NCI-H146 treated with DMSO at 0.1 percent for 48 hours (cell line): ENCODE measurements around the gene TMCC1.
"Not testable (repeated sequence)": the region's sequence is repeated elsewhere in the genome, so short reads cannot be mapped to it uniquely, and the experiment has no call there.

Experiments used
- DNase-seq: peaks from one replicate; lab custom pipeline; 2025; ENCODE audit not compliant: unreplicated experiment; lab: John Stamatoyannopoulos, UW

The TMCC1 gene

DNA sequence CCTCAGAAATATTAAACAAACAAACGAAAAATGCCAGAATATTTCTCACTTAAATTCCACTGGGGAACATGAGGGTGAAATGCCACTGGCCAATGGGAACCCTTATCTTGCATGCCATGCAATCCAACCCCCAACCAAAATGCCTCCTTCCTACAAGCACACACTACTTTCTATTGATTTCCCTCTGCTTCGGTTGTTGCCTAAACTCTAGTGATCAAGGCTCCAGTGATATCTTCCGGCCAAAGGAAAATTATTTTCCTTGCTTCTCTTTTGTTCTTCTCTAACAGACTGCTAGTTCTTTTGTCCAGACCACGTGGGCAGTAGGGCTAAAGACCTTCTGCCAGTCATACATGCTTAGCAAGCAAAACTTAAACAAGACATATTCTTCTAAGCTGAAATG lies 115.7 kb downstream of the TMCC1 start:
- DNase-seq = no peak

DNA sequence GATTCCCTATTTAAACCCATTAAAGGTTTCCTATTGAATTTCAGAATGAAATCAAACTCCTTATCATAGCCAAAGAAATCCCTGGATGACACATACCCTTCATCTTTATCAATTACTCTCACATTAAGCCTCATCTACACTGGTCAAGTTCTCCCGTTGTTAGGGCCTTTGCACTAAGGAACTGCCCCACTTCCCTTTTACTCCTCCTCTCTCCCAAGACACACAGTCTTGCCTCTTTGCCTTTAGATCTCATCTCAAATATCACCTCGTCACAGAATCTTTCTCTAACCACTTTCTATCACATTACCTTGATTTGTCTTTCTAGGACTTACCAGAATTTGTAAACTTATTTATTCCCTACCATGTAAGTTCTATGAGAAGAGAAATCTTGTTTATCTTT lies 117.6 kb downstream of the TMCC1 start:
- DNase-seq = no peak

- DNase-seq = no peak
These were observed 119.5 kb downstream of the TMCC1 start for GRCh38 chr3:129773691-129774663.

GRCh38 chr3:129770604-129771003 lies 122.9 kb downstream of the TMCC1 start:
- DNase-seq = no peak

DNA sequence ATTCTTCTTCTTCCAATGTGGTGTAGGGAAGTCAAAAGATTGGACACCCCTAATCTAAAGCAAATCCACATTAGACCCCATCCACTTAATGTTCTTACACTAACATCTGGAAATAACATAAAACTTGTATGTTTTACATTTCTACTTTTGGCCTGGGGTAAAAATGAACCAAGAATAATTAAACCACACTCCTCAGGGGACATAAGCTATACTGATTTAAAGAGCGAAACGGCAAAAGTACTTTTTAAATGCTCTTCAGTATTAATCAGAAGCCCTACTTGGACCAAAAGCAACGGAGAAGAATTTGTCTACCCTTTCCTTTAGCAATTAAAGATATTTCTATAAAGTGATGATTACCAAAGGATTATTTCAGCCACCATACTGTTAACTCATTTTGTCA lies 123.9 kb downstream of the TMCC1 start:
- DNase-seq = no peak

DNA sequence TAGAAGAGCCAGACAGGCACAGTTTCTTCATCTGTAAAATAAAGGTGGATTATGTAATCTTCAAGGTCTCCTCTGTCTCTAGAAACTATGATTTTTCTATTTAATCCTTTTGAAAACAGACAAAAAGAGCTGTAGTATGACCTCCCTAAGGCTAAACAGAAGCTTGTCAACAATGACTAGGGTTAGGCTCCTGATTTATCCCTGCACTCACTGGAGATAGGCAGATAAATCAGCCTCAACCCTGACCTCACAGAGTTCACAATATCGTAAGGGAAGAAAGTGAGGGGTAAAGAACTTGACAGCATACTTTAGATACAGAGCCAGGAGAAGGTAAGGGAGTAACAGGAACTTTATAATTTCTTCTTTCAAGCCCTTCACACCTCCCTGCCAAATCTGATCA lies 124.8 kb downstream of the TMCC1 start:
- no peak for DNase-seq

DNA sequence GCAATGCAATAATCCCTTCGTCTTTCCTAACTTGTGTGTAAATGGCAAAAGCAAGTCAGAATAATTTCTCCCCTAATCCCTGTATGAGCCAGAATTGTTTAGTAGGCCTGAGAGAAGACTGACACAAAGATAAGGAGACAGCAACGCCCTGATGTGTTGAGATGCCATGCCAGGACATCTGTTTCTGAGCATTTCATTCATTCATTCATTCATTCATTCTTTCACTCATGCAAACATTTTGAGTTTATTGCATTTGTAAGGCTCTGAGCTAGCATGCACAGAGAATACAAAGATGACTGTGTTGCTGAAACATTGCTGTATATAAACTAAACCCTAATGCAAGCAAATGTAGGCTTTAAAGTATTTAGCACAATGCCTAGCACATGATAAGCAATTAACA lies 127.4 kb downstream of the TMCC1 start:
- no peak for DNase-seq

GRCh38 chr3:129764090-129764489 lies 129.4 kb downstream of the TMCC1 start:
- DNase-seq = no peak

DNA sequence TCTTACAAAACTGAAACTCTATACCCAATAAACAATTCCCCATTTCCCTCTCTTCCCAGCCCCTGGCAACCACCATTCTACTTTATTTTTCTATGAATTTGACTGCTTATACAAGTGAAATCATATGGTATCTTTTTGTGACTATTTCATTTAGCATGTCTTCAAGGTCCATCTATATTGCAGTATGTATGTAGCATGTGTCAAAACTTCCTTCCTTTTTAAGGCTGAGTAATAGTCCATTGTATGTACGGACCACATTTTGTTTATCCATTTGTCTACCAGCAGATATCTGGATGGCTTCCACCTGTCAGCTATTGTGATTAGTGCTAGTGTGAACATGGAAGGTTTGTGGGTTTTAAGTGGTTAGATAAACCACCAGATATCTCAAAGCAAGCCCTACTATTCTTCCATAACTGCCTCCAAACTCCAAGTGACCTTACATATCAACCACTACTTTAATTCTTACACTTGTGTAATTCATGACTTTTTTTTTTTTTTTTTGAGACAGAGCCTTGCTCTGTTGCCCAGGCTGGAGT lies 134.7 kb downstream of the TMCC1 start:
- DNase-seq = no peak

DNA sequence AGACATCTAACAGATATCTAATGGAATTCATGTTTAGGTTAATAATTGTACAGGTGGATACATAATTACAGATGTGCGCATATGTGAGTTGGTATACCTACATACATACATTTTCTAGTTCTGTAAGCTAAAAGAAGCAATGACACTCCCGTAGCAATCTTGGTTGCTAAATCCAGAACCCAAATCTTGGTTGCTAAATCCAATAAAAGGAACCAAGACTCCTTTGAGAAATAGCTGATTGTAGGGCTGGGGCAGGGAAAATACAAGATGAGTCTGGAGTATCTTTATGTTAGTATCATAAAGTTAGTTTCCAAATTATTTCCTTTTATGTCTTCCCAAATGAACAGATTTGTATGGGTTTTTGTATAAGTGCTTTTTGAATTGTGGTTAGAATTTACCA lies 135.2 kb downstream of the TMCC1 start:
- no peak for DNase-seq

GRCh38 chr3:129756871-129757270 lies 136.6 kb downstream of the TMCC1 start:
- DNase-seq = no peak

GRCh38 chr3:129751105-129751504 lies 142.4 kb downstream of the TMCC1 start:
- DNase-seq = not testable (repeated sequence)

- no peak for DNase-seq
These were observed 143.8 kb downstream of the TMCC1 start for GRCh38 chr3:129749692-129750091.

- no peak for DNase-seq
These were observed 145.5 kb downstream of the TMCC1 start for GRCh38 chr3:129747992-129748391.

DNA sequence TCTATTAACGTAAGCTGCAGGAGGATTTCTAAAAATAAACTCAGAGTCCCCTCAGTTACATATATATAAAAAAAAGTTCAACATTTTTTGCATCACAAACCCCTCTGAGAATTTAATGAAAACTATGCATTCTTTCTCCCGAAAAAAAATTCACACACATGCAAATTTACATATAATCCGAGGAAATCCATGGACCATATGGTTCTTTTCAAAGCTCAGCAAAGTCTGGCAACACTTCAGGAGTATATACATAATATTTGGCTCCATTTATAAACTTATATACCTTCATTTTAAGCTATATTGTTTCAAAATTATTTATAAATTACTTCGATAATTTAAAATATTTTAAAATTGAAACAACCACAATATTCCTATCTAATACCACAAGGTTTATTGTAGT lies 146.4 kb downstream of the TMCC1 start:
- no peak for DNase-seq

GRCh38 chr3:129746629-129747028 lies 146.9 kb downstream of the TMCC1 start:
- no peak for DNase-seq

GRCh38 chr3:129745253-129745652 lies 148.3 kb downstream of the TMCC1 start:
- no peak for DNase-seq

DNA sequence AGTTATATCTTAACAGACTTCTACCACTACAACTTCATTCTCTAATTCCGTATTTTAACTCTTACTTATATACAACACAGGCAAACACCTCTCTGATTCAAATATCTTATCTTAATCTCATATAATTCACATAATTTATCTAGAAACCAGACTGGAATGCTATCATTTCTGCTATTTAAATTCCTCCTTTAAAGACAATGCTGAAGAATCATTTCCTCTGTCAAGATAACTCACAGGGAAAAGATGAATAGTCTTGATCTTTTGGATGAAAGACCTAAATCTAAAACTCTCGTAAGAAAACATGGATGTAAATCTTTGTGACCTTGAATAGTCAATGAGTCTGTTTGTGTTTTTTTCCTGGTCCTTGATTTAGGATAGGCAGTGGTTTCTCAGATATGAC lies 151.7 kb downstream of the TMCC1 start:
- DNase-seq = no peak

DNA sequence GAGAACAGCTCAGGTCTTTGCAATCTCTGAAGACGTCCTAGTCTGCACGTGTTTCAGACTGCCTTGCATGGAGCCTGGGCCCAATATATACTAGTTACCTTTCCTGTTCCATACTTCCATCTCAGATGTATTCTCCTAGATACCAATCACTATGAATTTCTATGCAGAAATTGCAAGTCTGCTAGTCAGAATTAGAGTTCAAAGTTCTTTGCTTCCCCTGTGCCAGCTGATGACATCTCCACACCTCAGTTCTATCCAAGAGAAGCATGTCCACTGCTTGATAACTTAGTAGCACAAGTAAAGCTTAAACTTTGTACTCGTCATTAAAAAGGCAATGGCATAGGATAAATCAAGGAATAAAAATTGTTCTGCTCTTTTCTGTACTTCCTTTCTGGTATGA lies 153.4 kb downstream of the TMCC1 start:
- DNase-seq = no peak

GRCh38 chr3:129739634-129740033 lies 153.9 kb downstream of the TMCC1 start:
- DNase-seq = no peak

DNA sequence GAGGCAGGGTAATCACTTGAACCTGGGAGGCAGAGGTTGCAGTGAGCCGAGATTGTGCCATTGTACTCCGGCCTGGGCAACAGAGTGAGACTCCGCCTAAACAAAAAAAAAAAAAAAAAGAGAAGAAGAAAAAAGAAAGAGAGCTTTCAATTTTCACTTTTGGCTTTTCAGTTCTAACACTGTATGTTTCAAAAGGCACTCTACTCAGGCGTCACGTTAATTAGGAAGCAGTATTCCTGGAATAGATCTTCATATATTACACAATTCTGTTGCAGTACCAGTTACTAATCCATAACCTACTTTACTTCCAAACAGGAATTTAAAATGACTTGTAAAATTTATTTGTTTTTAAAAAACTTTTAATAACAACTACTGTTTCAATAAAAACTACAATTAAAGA lies 155.3 kb downstream of the TMCC1 start:
- no peak for DNase-seq

GRCh38 chr3:129736070-129736469 lies 157.4 kb downstream of the TMCC1 start:
- no peak for DNase-seq

- DNase-seq = no peak
These were observed 157.9 kb downstream of the TMCC1 start for GRCh38 chr3:129735638-129736037.
